Left ventricle myocardium superior (tissue), 1 donor: Measurements from ENCODE around the gene CLASP2. TPM values are rescaled to one million over a fixed set of nuclear protein-coding genes. Genes with fewer than 3 reads are reported as not detected.
"Not testable (repeated sequence)": the region's sequence is repeated elsewhere in the genome, so short reads cannot be mapped to it uniquely, and the experiment has no call there.

Source experiments
- ATAC-seq: fragments of 200-7000 bp; cut with Tn5 transposase; one replicate; pipeline ENCODE4 v1.9.1; 2020; ENCODE audit warnings: mild to moderate bottlenecking, moderate library complexity
- DNase-seq: peaks from one replicate; pipeline ENCODE4 v3.0.0-alpha.2; 2020
- intact Hi-C: fragments of 100-400 bp; cut with micrococcal nuclease; formaldehyde crosslinking; loops from one replicate; pipeline ENCODE4 v1.11.0; 2022
- total RNA-seq: library from RNA; stranded (reverse); fragmentation: NEBNext Ultra II Directional; extraction: Animal tissue kit (Norgen Biotek cat#: 25700); gene quantifications from one replicate; pipeline ENCODE4 v1.2.1, GENCODE V29; 2021
- donor health status: DM: no; HTN: yes; CAD: no; lungs with severe emphysema.

CLASP2 gene
- total RNA-seq, 1 donor from 2014 or later, result 88.1 TPM

- ATAC-seq, result no peak
- intact Hi-C loops, result no loop called here
- no peak for DNase-seq
These were observed 226.3 kb downstream of the CLASP2 start for GRCh38 chr3:33491721-33492120.

GRCh38 chr3:33490641-33491241, 227.3 kb downstream of the CLASP2 start:
- intact Hi-C loops, result no loop called here
- DNase-seq (no peak), ATAC-seq (no peak)

GRCh38 chr3:33488683-33489082, 229.4 kb downstream of the CLASP2 start:
- no peak for ATAC-seq
- DNase-seq, result no peak
- intact Hi-C loops, result no loop called here

GRCh38 chr3:33488246-33488645, 229.8 kb downstream of the CLASP2 start:
- intact Hi-C loops, result no loop called here
- ATAC-seq (no peak), DNase-seq (no peak)

- intact Hi-C loops, result no loop called here
- DNase-seq (no peak), ATAC-seq (no peak)
These were observed 235.9 kb downstream of the CLASP2 start for GRCh38 chr3:33482111-33482521.

- ATAC-seq, result no peak
- intact Hi-C loops, result no loop called here
- no peak for DNase-seq
These were observed 243.2 kb downstream of the CLASP2 start for GRCh38 chr3:33474896-33475295.

GRCh38 chr3:33473813-33474212, 244.2 kb downstream of the CLASP2 start:
- intact Hi-C loops, result no loop called here
- no peak for DNase-seq
- ATAC-seq, result no peak

GRCh38 chr3:33467786-33468185, 250.3 kb downstream of the CLASP2 start:
- no peak for DNase-seq
- intact Hi-C loops, result no loop called here
- ATAC-seq, result no peak

GRCh38 chr3:33461097-33461496, 257.0 kb downstream of the CLASP2 start:
- intact Hi-C loops, result no loop called here
- ATAC-seq (no peak), DNase-seq (no peak)

GRCh38 chr3:33459577-33459976, 258.5 kb downstream of the CLASP2 start:
- ATAC-seq, DNase-seq, intact Hi-C loops: not testable (repeated sequence)

- intact Hi-C loops, result no loop called here
- DNase-seq (no peak), ATAC-seq (no peak)
These were observed 259.6 kb downstream of the CLASP2 start for GRCh38 chr3:33458446-33458845.

GRCh38 chr3:33456756-33457155, 261.3 kb downstream of the CLASP2 start:
- intact Hi-C loops, result no loop called here
- ATAC-seq (no peak), DNase-seq (no peak)

- no peak for DNase-seq
- intact Hi-C loops, result no loop called here
- ATAC-seq, result no peak
These were observed 264.7 kb downstream of the CLASP2 start for GRCh38 chr3:33453331-33453761.

GRCh38 chr3:33451994-33452393, 266.1 kb downstream of the CLASP2 start:
- intact Hi-C loops, ATAC-seq, DNase-seq: not testable (repeated sequence)

- ATAC-seq (no peak), DNase-seq (no peak)
- intact Hi-C loops, result no loop called here
These were observed 270.1 kb downstream of the CLASP2 start for GRCh38 chr3:33447958-33448357.

- DNase-seq, intact Hi-C loops: not testable (repeated sequence)
These were observed 270.8 kb downstream of the CLASP2 start for GRCh38 chr3:33447256-33447625.

More at GRCh38 chr3:33447256-33447625, 270.8 kb downstream of the CLASP2 start:
- ATAC-seq, result not testable (repeated sequence)

Other genes starting within 250 kb of the CLASP2 start
- gene PDCD6IP, start 80.4 kb upstream of the CLASP2 start, total RNA-seq, result 133 TPM